GM18498 (cell line): ENCODE results near the gene TMCC1.
"Not testable (repeated sequence)": the region's sequence is repeated elsewhere in the genome, so short reads cannot be mapped to it uniquely, and the experiment has no call there.

Experiments used
- ATAC-seq: cut with Tn5 transposase; IDR thresholded peaks from one replicate; pipeline ENCODE4 v1.9.1; 2021; ENCODE audit warnings: mild to moderate bottlenecking, moderate library complexity; ENCODE audit not compliant: unreplicated experiment

TMCC1 gene

DNA sequence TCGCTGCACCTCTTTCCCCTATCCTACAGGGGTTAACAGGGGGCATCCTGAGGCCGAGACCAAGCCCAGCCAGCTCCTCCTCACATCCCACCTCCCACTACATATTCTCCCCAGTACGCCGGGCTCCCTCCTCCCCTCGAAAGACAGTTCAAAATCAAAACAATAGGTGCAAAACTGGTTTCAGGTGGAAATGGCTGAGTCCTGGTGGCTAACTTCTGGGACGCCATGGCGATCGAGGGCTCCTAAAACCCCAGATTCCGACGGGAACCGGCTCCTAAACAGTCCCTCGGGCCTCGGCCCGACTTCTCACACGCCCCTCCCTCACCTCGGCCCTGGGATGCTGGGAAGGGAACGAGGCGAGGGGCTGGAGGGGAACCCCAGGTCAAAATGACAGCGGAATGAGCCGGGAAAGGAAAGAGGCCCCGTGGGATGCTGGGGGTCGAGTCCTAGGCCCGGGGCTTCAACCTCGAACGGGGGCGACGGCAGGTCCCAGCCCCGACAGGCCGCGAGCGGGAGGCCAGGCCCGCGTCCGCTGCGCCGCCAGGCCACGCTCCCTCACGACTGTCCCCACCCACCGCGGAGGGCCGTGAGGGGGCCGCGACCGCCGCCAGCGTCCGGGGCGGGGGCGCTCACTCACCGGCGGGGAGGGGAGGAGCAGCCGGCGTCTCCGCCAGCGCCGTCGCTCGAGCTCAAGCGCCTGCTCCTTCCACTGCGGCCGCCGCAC is 492 bp downstream of the TMCC1 start:
- peak; percentile 82 for ATAC-seq

DNA sequence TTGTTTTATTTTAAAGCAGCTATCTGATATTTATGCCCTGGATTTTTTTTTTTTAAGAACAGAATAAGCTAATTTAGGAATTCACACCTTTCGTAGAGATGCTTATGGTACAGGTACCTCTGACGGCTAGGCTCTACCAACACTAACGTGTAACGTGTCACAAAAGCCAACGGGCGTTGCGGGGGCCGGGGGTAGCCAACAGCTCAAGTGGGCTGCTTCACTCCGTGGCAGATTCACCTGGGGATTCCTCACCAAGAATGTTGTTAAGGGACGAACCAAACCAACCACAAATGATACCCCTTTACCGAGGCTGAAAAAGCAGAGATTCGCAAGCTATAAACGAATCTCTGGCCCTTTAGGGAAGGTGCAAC is 1.0 kb downstream of the TMCC1 start:
- ATAC-seq: no peak

DNA sequence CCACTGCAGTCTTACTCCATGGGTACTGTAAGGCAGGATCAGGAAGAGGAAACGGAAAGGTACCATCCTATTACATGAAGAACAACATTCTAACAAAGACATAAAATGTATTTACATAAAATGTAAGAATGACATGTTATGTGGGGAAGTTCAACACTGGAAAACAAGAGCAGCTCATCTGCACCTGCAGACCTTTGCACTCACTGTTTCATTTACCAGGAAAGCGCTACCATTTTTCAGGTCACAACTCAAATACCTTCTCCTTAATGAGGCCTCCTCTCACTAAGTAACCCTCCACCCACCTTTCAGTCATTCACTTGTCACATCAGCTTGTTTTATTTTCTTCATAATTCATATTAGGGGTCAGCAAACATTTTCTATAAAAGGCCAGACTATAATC is 2.6 kb downstream of the TMCC1 start:
- no peak for ATAC-seq

DNA sequence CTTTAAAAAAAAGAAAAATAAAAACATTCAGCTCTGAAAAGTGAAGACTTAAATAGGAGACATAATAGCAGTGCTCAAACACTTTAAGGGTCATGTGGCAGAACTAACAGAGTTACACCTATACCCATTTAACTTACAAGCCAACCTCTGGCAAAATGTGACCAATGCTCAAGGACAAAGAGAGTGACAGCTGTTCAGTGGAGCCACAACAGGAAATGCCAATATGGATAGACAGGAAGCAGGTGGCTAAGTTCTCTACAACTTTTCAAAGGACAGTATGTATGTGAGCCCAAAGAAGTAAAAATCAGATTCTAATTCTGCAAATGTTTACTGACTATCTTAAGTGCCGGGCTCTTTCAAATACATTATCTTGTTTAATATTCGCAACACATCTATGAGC is 3.4 kb downstream of the TMCC1 start:
- ATAC-seq: no peak

DNA sequence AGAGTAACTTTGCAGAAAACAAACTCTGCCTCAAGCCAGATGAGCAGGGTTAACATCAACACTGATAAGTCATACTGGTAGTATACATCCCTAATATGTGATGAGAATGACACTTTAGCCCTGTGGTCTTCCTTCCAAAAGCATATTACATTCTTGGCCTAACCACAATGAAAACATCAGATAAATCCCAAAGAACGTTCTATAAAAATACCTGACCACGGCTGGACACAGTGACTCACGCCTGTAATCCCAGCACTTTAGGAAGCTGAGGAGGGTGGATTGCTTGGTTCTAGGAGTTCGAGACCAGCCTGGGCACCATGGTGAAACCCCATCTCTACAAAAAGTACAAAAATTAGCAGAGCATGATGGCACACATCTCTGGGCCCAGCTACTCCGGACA is 4.7 kb downstream of the TMCC1 start:
- ATAC-seq: no peak

DNA sequence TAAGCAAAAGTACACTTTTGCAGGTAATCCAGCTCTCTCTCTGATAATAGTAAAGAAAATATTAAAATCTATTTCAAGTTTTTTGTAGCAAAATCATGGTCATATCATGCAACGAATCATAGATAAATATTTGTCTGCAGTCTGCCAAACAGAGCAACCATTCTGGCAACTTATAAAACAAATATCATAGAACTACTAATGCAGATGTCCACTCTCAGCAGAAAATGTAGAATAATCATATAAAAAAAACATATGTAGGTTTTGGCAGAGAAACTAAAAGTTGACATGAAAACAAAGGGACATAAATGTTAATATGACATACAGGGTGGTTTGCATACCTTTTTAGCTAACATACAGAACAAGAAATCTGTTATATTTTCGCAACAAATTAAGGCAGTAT is 12.2 kb downstream of the TMCC1 start:
- no peak for ATAC-seq

DNA sequence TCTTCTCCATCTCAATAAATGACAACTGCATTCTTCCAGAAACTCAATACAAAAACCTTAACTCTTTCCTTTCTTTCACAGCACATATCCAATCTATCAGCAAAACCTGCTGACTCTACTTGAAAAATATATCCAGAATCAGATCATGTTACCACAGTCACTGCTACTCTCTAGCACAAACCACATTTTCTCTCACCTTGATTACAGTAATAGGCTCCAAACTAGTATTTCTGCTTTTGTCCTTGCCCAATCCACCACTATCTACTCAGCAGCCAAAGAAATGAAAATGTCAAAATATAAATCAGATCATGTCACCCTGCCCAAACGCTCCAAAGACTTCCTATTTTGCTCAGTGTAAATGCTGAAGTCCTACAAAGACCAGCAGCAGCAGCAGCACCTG is 15.2 kb downstream of the TMCC1 start:
- no peak for ATAC-seq

DNA sequence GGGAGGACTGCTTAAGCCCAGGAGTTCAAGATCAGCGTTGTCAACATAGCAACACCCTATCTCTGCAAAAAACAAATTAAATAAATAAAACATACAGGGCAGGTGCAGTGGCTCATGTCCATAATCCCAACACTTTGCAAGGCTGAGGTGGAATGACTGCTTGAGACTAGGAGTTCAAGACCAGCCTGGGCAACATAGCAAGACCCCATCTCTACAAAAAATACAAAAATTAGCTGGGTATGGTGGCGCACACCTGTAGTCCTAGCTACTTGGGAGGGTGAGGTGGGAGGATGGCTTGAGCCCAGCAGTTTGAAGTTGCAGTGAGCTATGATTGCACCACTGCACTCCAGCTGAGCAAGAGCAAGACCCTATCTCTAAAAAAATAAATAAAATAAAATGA is 19.0 kb downstream of the TMCC1 start:
- ATAC-seq: not testable (repeated sequence)

DNA sequence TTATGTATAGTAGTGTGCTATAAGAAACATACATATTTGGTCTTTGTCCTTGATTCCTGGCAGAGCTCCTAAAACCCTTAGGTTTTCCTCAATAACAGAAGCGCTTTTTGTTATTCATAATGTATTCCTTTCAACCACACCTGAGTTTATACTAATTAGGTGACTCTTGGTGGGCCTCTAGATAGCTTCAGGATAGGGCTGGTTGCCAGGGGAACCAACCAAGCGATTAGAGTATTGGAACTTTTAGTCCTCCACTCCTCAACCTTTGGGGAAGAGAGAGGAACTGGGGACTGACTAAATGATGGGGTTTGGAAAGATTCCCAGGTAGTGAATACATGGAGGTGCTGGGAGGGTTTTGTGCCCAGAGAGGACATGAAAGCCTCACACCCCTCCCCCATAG is 24.6 kb downstream of the TMCC1 start:
- no peak for ATAC-seq

DNA sequence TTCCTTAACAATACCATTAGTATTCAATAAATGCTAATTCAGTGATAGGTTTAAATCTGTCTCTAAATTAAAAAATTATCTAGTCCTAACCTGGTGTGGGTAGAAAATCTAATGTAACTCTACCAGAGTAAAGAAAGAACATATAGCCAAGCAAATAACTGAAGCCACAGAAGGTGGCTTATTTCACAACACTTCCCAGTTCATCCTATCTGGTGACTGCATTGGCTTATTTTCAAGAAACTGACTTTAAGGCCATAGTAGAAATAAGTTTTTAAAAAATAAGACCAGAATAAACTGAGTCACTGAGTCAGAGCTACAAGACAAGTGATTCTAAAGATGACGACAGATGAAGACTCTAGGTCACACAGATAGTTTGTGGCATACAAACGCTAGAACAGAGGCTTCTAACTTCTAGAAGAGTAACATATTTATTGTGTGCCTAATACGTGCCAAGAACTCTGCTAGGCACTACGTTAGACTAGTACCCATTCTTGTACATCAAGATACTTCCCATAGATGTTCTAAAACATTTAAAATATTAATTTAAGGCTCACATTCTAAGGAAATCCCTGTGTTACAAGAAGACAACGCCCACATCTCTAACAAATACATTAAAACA is 25.9 kb downstream of the TMCC1 start:
- ATAC-seq: no peak

DNA sequence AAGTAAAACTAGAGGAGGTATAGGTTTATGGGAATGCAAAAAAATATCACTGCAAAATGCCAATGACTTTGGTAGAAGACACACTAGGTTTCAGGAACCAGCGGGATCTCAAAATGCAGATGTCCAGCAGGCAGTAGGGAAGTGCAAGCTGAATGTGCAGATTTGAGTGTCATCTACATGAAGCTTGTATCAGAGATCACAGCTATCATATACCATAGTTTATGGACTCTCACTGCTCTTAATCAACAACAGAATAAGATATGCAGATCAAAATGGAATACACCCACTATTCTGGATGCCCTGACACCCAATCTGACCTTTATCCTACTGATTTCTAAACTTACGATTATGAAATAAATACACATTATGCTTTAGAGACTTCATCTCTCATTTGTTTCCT is 27.7 kb downstream of the TMCC1 start:
- ATAC-seq: no peak

DNA sequence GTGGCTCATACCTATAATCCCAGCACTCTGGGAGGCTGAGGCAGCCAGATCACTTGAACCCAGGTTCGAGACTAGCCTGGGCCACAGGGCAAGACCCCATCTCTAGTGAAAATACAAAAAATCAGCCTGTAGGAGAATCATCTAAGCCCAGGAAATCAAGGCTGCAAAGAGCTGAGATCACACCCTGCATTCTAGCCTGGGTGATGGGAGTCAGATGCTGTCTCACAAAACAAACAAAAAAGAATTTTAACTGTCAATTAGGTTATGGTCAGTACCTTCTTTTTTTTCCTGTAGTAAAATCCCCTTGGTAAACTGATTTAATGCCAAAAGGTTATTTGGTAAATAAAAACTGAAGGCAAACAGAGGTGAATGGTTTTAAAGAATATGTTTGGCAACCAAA is 29.0 kb downstream of the TMCC1 start:
- no peak for ATAC-seq

DNA sequence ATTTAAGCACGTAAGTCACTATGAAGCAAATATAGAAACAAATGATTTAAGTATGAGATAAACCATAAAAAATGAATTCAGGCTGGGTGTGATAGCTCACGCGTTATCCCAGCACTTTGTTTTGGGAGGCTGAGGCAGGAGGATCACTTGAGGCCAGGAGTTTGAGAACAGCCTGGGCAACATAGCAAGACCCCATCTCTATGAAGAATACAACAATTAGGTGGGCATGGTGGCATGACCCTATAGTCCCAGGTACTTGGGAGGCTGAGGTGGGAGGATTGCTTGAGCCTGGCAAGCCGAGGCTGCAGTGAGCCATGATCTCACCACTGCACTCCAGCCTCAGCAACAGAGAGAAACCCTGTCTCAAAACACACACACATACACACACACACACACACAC is 34.2 kb downstream of the TMCC1 start:
- no peak for ATAC-seq

DNA sequence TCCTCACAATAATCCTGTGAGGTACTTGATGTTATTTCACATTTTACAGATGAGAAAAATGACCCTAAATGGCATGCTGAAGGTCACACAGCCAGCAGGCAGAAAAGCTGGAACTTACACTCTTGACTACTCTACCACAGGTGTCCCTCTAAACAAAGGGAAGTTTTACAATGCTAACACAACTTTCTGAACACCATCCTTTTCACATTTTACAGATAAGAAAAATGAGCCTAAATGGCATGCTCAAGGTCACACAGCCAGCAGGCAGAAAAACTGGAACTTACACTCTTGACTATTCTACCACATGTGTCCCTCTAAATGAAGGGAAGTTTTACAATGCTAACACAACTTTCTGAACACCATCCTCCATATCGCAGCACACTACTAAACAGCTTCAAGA is 35.6 kb downstream of the TMCC1 start:
- ATAC-seq: no peak

DNA sequence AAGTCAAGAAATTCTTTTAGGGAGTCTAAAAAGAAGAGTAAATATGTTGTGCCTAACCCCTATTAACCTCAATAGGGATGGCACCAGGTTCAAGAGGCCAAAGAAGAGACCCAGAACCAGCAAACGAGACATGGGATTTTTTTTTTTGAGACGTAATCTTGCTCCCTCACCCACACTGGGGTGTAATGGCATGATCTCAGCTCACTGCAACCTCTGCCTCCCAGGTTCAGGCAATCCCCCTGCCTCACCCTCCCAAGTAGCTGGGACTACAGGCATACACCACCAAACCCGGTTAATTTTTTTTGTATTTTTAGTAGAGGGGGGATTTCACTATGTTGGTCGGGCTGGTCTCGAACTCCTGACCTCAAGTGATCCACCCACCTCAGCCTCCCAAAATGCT is 36.7 kb downstream of the TMCC1 start:
- ATAC-seq: not testable (repeated sequence)

DNA sequence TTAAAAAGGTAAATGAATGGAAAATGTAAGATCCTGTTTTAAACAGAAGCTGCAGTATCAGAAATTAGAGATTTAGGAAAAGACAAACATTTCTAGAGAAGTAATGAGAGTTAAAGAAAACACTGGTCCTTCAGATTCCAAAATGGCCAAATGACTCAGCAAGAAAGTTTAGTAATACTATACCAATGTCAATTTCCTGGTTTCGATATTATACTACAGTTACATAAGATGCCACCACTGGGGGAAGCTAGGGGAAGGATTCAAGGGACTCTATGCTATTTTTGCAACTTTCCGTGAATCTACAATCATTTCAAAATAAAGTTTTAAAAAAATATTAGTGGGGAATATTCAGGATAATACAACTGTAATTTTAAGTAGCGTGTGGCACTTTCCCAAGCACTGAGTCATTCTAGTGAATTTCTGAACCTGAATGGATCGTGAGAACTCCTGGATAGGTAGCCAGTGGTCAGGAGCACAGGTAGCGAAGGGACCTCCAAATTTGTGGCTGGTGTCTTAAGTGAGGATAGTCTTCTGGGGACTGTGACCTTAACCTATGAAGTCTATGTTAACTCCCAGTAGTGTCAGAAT is 37.6 kb downstream of the TMCC1 start:
- no peak for ATAC-seq

DNA sequence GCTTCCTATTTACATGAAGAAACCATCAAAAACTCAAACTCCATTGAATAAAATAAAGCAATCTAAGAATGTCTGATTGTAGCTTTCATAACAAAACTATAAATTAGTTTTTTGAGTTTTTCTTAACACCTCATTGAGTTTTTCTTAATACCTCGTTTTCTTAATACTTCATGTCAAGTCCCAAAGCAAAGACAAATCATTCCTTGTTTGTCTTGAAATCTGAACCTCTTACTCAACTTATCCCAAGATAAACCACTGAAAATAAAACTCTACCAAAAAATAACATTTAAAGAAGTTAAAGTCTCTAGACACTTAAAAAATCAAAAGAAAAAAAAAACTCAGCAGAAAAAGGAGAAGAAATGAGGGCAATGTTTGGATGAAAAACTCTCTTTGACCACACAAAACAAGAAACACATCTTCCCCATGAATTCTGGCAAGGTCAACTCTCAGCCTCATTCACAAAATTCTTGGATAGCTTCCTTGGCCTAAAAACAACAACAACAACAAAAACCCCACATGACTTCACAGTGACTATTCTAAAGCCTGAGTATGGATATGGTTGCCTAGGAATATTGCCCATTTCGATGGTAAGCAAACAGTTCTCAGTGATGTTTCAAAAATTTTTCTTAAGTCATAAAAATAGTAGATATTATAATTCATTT is 38.2 kb downstream of the TMCC1 start:
- no peak for ATAC-seq

DNA sequence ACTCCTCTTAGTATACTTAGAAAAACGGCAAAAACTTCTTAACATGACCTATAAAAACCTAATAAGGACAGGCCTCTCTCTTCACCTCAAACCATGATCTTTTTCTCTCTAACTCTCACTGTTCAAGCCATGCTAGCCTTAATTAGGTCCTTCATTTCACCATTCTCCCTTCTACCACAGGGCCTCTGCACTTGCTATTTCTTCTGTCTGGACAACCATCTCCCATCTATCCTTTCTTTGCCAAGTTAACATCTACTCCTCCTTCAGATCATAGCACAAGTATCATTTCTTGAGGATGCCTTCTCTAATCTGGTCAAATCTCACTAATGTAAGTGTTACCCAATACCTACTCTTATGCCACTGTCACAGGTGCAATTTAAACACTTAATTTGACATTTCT is 39.1 kb downstream of the TMCC1 start:
- ATAC-seq: no peak

DNA sequence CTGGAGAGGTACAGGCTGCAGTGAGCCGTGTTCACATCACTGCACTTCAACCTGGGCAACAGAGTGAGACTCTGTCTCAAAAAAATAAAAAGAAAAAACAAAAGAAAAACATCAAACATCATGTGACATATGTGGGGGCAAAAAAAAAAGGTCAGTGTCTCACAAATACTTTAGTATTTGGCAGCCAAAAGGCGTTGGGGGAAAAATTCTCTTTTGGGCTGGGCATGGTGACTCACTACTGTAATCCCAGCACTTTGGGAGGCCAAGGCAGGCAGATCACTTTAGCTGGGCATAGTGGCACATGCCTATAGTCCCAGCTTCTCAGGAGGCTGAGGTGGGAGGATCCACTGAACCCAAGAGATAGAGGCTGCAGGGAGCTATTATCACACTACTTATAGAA is 47.6 kb downstream of the TMCC1 start:
- ATAC-seq: no peak

DNA sequence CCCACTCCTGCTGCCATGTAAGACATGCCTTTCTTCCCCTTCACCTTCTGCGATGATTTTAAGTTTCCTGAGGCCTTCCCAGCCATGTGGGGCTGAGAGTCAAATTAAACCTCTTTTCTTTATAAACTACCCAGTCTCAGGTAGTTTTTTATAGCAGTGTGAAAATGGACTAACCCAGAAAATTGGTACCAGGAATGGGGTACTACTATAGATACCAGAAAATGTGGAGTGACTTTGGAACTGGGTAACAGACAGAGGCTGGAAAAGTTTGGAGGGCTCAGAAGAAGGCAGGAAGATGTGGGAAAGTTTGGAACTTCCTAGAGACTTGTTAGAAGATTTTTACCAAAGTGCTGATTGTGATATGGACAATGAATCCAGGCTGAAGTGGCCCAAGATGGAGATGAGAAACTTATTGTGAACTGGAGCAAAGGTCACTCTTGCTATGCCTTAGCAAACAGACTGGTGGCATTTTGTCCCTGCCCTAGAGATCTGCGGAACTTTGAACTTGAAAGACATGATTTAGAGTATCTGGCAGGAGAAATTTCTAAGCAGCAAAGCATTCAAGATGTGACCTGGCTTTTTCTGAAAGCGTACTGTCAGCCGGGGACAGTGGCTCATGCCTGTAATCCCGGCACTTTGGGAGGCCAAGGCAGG is 52.7 kb downstream of the TMCC1 start:
- no peak for ATAC-seq

DNA sequence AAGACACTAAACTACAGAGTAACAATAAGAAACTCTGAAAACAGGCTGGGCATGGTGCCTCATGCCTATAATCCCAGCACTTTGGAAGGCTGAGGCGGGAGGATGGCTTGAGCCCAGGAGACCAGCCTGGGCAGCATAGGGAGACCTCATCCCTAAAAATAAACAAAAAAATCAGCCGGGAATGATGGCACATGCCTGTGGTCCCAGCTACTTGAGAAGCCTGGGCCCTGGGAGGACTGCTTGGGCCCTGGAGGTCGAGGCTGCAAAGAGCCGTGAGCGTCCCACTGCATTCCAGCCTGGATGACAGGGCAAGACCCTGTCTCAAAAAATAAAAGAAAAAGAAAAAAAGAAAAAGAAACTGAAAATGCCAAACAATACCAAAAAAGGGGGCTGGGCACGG is 55.4 kb downstream of the TMCC1 start:
- ATAC-seq: no peak
